GM12874 (cell line): ENCODE data around the gene FHIT.

Source experiments
- CTCF ChIP-seq: IDR thresholded peaks from 2 replicates; pipeline ENCODE4 v1.5.1; 2011; ENCODE audit warnings: low read depth, mild to moderate bottlenecking, control low read depth, low read length, moderate library complexity; ENCODE audit not compliant: insufficient read depth

Gene FHIT

GRCh38 chr3:60531759-60532158 lies 719.5 kb downstream of the FHIT start:
- no peak for TF ChIP-seq CTCF

GRCh38 chr3:60528651-60529050 lies 722.6 kb downstream of the FHIT start:
- TF ChIP-seq CTCF, result no peak

- no peak for TF ChIP-seq CTCF
Measured at GRCh38 chr3:60523536-60523935, 727.7 kb downstream of the FHIT start.

GRCh38 chr3:60517134-60517533 lies 734.1 kb downstream of the FHIT start:
- no peak for TF ChIP-seq CTCF

- no peak for TF ChIP-seq CTCF
Measured at GRCh38 chr3:60514866-60515265, 736.4 kb downstream of the FHIT start.

- no peak for TF ChIP-seq CTCF
Measured at GRCh38 chr3:60514085-60514649, 737.1 kb downstream of the FHIT start.

- TF ChIP-seq CTCF, result no peak
Measured at GRCh38 chr3:60513241-60513640, 738.0 kb downstream of the FHIT start.
